Omental fat pad (tissue), 4 donors: ENCODE results near the gene DRAP1. TPM values are rescaled to one million over a fixed set of nuclear protein-coding genes. Genes with fewer than 3 reads are reported as not detected.
A peak's percentile ranks its signal among the peaks of the same experiment; 100 is the strongest.

Experiments
- ATAC-seq: fragments of 150-250 bp; one replicate; pipeline ENCODE4 v1.9.1; 2016; ENCODE audit warnings: mild to moderate bottlenecking, moderate library complexity; ENCODE audit not compliant: low FRiP score
- DNase-seq: peaks from one replicate; pipeline ENCODE4 v3.0.0-alpha.2; 2019; ENCODE audit warnings: low spot score
- total RNA-seq, 4 donors: library from RNA; depleted of rRNA; stranded (reverse); fragments of >200 nt; gene quantifications; one replicate each; pipeline ENCODE4 v1.1.0, GENCODE V29; 2016
- TF ChIP-seq, protein P1 (sequence below), 3 donors: fragments of 450-650 bp; IDR thresholded peaks; one replicate each; pipeline ENCODE4 v1.5.1; 2016 to 2017; ENCODE audit warnings: antibody characterized with exemption in 3 of 3, mild to moderate bottlenecking in 3 of 3, moderate library complexity in 2 of 3

Gene DRAP1
- total RNA-seq, 4 donors from 2014 or later, result 53.0 to 88.6 (median 72.5) TPM

DNA sequence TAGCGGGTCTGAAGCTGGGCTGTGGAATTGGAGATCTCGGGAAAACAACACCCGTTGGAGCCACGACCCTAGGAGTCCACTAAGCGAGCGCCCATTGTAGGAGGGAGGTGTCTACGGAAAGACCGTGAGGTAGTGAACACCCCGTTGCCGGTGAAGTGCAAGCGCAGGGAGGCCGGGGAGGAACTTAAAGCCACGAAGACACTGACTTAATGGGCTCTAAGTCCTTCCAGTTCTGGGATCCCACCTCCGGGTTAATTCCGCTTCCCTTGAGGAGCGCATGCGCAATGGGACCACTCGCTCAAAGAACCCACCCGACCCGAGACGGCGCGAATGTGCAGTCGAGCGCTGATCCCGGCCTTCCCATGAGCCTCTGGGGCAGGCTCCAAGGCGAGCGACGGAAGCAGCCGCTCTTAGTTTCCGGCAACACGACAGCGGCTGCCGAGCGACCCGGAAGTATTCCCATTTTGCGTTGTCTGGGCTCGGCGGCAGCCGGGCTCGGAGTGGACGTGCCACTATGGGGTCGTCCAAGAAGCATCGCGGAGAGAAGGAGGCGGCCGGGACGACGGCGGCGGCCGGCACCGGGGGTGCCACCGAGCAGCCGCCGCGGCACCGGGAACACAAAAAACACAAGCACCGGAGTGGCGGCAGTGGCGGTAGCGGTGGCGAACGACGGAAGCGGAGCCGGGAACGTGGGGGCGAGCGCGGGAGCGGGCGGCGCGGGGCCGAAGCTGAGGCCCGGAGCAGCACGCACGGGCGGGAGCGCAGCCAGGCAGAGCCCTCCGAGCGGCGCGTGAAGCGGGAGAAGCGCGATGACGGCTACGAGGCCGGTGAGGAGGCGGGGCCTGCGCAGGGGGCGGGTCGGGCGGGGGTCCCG, 42.3 kb downstream of the DRAP1 start, which contains the start of gene SART1:
SART1 (plus strand) TSS at position 468 of the 874 bp plus-strand sequence; CDS start at position 515, 47 bp downstream.
- DNase-seq, result peak; percentile 88
- ATAC-seq, result peak; percentile 96
- TF ChIP-seq, protein P1, sequence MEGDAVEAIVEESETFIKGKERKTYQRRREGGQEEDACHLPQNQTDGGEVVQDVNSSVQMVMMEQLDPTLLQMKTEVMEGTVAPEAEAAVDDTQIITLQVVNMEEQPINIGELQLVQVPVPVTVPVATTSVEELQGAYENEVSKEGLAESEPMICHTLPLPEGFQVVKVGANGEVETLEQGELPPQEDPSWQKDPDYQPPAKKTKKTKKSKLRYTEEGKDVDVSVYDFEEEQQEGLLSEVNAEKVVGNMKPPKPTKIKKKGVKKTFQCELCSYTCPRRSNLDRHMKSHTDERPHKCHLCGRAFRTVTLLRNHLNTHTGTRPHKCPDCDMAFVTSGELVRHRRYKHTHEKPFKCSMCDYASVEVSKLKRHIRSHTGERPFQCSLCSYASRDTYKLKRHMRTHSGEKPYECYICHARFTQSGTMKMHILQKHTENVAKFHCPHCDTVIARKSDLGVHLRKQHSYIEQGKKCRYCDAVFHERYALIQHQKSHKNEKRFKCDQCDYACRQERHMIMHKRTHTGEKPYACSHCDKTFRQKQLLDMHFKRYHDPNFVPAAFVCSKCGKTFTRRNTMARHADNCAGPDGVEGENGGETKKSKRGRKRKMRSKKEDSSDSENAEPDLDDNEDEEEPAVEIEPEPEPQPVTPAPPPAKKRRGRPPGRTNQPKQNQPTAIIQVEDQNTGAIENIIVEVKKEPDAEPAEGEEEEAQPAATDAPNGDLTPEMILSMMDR (IDR thresholded peaks at IDR 0.05), result no peak

GRCh38 chr11:65962141-65962564, 42.9 kb downstream of the DRAP1 start:
- DNase-seq (no peak), ATAC-seq (no peak)
- TF ChIP-seq, protein P1 (IDR thresholded peaks at IDR 0.05), result no peak

GRCh38 chr11:65964906-65965305, 45.7 kb downstream of the DRAP1 start:
- DNase-seq (no peak), ATAC-seq (no peak)
- TF ChIP-seq, protein P1 (IDR thresholded peaks at IDR 0.05), result no peak

- TF ChIP-seq, protein P1 (IDR thresholded peaks at IDR 0.05), result no peak
- no peak for ATAC-seq
- DNase-seq, result no peak
Observed at GRCh38 chr11:65965986-65966762, 46.9 kb downstream of the DRAP1 start.

DNA sequence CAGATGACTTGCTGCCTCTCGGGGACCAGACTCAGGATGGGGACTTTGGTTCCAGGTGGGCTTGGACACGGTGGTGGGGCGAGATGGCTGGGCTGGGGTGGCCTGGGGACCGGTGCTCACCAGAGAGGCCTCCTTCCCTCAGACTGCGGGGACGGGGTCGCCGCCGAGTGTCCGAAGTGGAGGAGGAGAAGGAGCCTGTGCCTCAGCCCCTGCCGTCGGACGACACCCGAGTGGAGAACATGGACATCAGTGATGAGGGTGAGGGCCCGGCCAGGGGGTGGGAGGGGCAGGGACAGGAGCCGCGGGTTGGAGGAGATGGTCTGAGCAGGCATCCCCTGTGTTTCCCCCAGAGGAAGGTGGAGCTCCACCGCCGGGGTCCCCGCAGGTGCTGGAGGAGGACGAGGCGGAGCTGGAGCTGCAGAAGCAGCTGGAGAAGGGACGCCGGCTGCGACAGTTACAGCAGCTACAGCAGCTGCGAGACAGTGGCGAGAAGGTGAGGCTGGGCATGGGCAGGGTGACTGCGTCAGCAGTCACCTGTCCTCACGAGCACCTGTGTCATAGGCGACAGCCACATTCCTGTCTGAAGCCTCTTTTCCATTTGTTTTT, 48.2 kb downstream of the DRAP1 start:
- no peak for ATAC-seq
- DNase-seq, result no peak
- TF ChIP-seq, protein P1 (IDR thresholded peaks at IDR 0.05), result no peak

DNA sequence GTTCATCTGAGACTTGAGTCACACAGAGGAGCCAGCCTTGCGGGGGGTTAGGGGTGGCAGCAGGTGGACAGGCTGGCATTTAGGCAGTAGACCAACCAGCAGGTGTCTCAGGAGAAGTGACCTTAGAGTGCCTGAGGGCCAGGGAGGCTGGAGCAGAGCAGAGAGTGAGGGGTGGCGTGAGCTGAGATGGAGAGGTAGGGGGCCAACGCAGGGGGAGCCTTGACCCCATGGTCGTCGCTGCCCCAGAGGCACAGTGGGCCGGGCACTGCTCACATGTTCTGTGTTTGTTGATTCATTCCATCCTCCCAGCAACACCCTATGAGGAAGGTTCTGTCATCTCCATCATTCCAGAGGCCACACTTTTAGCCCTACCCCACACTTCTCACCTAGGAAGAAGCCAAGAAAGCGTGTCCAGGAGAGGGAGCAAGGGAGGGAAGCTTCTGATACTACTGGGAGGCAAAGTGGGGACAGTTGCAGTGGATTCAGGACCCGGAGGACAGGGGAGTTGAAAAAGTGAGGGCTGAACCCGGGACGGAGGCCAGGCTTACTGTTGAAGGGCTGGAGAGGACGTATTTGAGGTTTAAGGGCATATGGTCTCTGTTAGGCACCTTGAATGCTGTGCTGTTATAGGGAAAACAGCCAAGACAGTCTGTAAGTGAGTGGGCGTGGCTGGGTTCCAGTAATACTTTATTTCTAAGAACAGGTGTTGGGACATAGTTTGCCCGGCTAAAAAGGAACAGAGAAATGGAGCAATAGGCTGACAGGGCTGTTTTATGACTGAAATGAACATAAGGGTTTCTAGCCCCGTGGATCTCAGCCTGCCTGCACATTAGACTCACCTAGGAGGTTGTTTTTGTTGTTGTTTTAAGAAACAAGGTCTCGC, 49.6 kb downstream of the DRAP1 start:
- ATAC-seq (peak; percentile 8), DNase-seq (no peak)
- TF ChIP-seq, protein P1 (IDR thresholded peaks at IDR 0.05), result no peak
